DND-41 (cell line): ENCODE measurements around the gene OASL.

Source experiments
- ATAC-seq: fragments of 200-7000 bp; cut with Tn5 transposase; 3 replicates; pipeline ENCODE4 v1.9.1; 2021; ENCODE audit warnings: low read depth; ENCODE audit not compliant: insufficient read depth
- DNase-seq: peaks from one replicate; pipeline ENCODE4 v3.0.0-alpha.2; 2020
- H2AFZ ChIP-seq: 2 replicates; pipeline ENCODE4 v1.6.0; 2012; ENCODE audit warnings: low read depth, low read length
- H3K27ac ChIP-seq: 2 replicates; pipeline ENCODE4 v1.5.1; 2012; ENCODE audit warnings: low read length, inconsistent platforms
- H3K27me3 ChIP-seq: fragments of 200-600 bp; sonication (generic); 2 replicates; pipeline ENCODE4 v1.6.0; 2012; ENCODE audit warnings: low read length, mild to moderate bottlenecking, inconsistent platforms; ENCODE audit not compliant: insufficient read depth, poor library complexity
- H3K36me3 ChIP-seq: 2 replicates; pipeline ENCODE4 v1.5.1; 2012; ENCODE audit warnings: low read length, inconsistent platforms; ENCODE audit not compliant: insufficient read depth
- H3K4me1 ChIP-seq: 2 replicates; pipeline ENCODE4 v1.5.1; 2012; ENCODE audit warnings: mild to moderate bottlenecking, low read length; ENCODE audit not compliant: insufficient read depth
- H3K4me2 ChIP-seq: 2 replicates; pipeline ENCODE4 v1.6.0; 2012; ENCODE audit warnings: mild to moderate bottlenecking, moderate library complexity, low read length, inconsistent platforms; ENCODE audit not compliant: insufficient read depth
- H3K4me3 ChIP-seq, 2 experiments: fragments of 200-600 bp in 1 of 2; shearing (Covaris generic) in 1 of 2; 2 replicates each; pipeline ENCODE4 v1.5.1; 2012 to 2016; ENCODE audit warnings: inconsistent platforms in 2 of 2, low read length in 2 of 2, mild to moderate bottlenecking in 2 of 2, low read depth in 1 of 2, moderate library complexity in 1 of 2
- H3K79me2 ChIP-seq: 2 replicates; pipeline ENCODE4 v1.6.0; 2012; ENCODE audit warnings: low read length, inconsistent platforms; ENCODE audit not compliant: insufficient read depth
- H3K9ac ChIP-seq: 2 replicates; pipeline ENCODE4 v1.6.0; 2012; ENCODE audit warnings: low read depth, mild to moderate bottlenecking, inconsistent platforms, low read length, moderate library complexity
- H3K9me3 ChIP-seq: 2 replicates; pipeline ENCODE4 v1.5.1; 2012; ENCODE audit warnings: low read length, moderate library complexity, mild to moderate bottlenecking, inconsistent platforms; ENCODE audit not compliant: insufficient read depth, severe bottlenecking
- H4K20me1 ChIP-seq: 2 replicates; pipeline ENCODE4 v1.6.0; 2012; ENCODE audit warnings: low read length; ENCODE audit not compliant: insufficient read depth
- CTCF ChIP-seq: IDR thresholded peaks from 2 replicates; pipeline ENCODE4 v1.5.1; 2012; ENCODE audit warnings: borderline replicate concordance, low read length, moderate library complexity, mild to moderate bottlenecking; ENCODE audit not compliant: poor library complexity, severe bottlenecking; ENCODE audit errors: extremely low read depth
- EZH2 ChIP-seq: IDR thresholded peaks from 3 replicates; pipeline ENCODE4 v1.6.1; 2012; ENCODE audit warnings: borderline replicate concordance, low read depth, mild to moderate bottlenecking, moderate library complexity, low read length, inconsistent platforms; ENCODE audit not compliant: severe bottlenecking

Gene OASL

GRCh38 chr12:120983759-120984158, 55.3 kb downstream of the OASL start:
- DNase-seq (no peak), ATAC-seq (no peak)
- no peak overlapping the region for H3K4me3 ChIP-seq
- no peaks in the 10 kb centered on the region for H3K36me3 ChIP-seq
- TF ChIP-seq EZH2 = no peak
- no peak for TF ChIP-seq CTCF
- H3K4me2 ChIP-seq = no peak overlapping the region
- no peaks in the 10 kb centered on the region for H3K4me1 ChIP-seq
- no peaks in the 10 kb centered on the region for H3K27me3 ChIP-seq
- H2AFZ ChIP-seq = no peak overlapping the region
- no peaks in the 10 kb centered on the region for H3K79me2 ChIP-seq
- no peak overlapping the region for H3K27ac ChIP-seq
- H3K9me3 ChIP-seq = no peaks in the 10 kb centered on the region
- no peak overlapping the region for H3K9ac ChIP-seq
- no peaks in the 10 kb centered on the region for H4K20me1 ChIP-seq

- H3K36me3 ChIP-seq = no peaks in the 10 kb centered on the region
- no peaks in the 10 kb centered on the region for H3K27me3 ChIP-seq
- H3K27ac ChIP-seq = no peak overlapping the region
- ATAC-seq (no peak), DNase-seq (no peak)
- H2AFZ ChIP-seq = no peak overlapping the region
- H3K9me3 ChIP-seq = no peaks in the 10 kb centered on the region
- TF ChIP-seq CTCF = no peak
- no peak for TF ChIP-seq EZH2
- H4K20me1 ChIP-seq = no peaks in the 10 kb centered on the region
- H3K9ac ChIP-seq = no peak overlapping the region
- no peak overlapping the region for H3K4me2 ChIP-seq
- no peaks in the 10 kb centered on the region for H3K79me2 ChIP-seq
- H3K4me3 ChIP-seq = no peak overlapping the region
- H3K4me1 ChIP-seq = no peaks in the 10 kb centered on the region
Observed at GRCh38 chr12:120982659-120983058, 56.4 kb downstream of the OASL start.

- Histone ChIP-seq H3K27me3 (no peaks in the 10 kb centered on the region), H4K20me1 (no peaks in the 10 kb centered on the region), H3K4me2 (no peak overlapping the region), H3K9ac (no peak overlapping the region), H3K4me3 (no peak overlapping the region), H3K79me2 (no peaks in the 10 kb centered on the region), H2AFZ (no peak overlapping the region), H3K36me3 (no peaks in the 10 kb centered on the region), H3K9me3 (no peaks in the 10 kb centered on the region), H3K27ac (no peak overlapping the region), H3K4me1 (no peaks in the 10 kb centered on the region)
- DNase-seq (no peak), ATAC-seq (no peak)
- TF ChIP-seq CTCF = no peak
- TF ChIP-seq EZH2 = no peak
Observed at GRCh38 chr12:120981407-120981941, 57.6 kb downstream of the OASL start.

- Histone ChIP-seq H3K79me2 (no peaks in the 10 kb centered on the region), H3K27ac (no peak overlapping the region), H3K4me2 (no peak overlapping the region), H4K20me1 (no peaks in the 10 kb centered on the region), H3K4me1 (no peaks in the 10 kb centered on the region), H3K36me3 (no peaks in the 10 kb centered on the region), H3K4me3 (no peak overlapping the region), H3K9me3 (no peaks in the 10 kb centered on the region), H3K9ac (no peak overlapping the region), H3K27me3 (no peaks in the 10 kb centered on the region), H2AFZ (no peak overlapping the region)
- DNase-seq (no peak), ATAC-seq (no peak)
- TF ChIP-seq CTCF = no peak
Observed at GRCh38 chr12:120980800-120981368, 58.2 kb downstream of the OASL start.
